ENCODE data around the gene LTBP2.
"Not testable (repeated sequence)": the region's sequence is repeated elsewhere in the genome, so short reads cannot be mapped to it uniquely, and the experiment has no call there.

Gene LTBP2

DNA sequence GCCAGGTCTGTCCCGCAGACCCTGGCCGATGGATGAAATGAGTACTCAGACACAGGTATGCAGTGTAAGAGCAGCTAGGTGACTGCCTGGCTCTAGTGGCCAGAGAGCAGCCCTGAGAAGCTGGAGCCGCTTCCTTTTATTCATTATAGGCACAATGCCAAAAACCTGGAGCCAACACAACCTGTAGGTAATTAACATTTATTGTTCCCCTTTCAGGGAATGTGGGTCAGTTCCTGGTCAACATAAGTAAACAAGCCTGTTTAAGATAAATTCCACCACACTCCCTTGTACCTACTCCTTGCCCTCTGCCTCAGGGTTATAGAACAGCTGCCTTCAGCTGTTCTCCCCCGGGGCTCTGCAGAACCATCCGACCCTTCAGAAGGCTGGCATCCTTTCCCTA is 157.6 kb downstream of the LTBP2 start:
- H3K27me3 Mint-ChIP-seq: peaks cover 36 to 47% of the 10 kb centered on the region in 2 donors
- DNase-seq; H3K36me3 Mint-ChIP-seq (ENCODE audit: insufficient read depth); H3K27ac Mint-ChIP-seq; ATAC-seq (replicated peaks); H3K4me1 Mint-ChIP-seq (ENCODE audit: low read depth in 2 of 2); H3K4me3 Mint-ChIP-seq; H3K9me3 Mint-ChIP-seq: not testable (repeated sequence)
